Endothelial cell of hepatic sinusoid (primary cell): ENCODE results near the gene SP5.
"Not testable (repeated sequence)": the region's sequence is repeated elsewhere in the genome, so short reads cannot be mapped to it uniquely, and the experiment has no call there.

Experiments
- in situ Hi-C: cut with HindIII; loops from 2 replicates; pipeline ENCODE4 v1.10.0; 2017; ENCODE audit warnings: low sequenced_read_pairs

SP5 gene

DNA sequence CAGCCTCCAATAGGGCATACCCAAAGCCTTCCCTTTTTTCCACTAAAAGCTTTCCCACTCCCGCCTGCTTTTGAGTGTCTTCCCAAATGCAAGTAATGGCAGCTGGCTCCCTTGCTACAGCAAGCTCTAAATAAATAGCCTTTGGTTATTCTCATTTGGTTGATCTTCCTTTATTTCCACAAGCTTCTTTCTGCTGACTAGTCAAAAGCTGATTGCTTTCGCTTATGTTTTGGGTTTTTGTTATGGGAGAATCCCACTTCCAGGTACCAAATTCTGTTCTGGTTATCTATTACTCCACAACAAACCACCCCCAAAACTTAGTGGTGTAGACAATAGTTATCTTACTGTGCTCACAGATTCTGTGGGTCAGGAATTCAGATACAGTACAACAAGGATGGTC is 22.3 kb downstream of the SP5 start:
- in situ Hi-C loops: loop anchor here (10.0 kb wide), 1 partner anchor 57 kb away; no protein-coding TSS in a partner anchor

DNA sequence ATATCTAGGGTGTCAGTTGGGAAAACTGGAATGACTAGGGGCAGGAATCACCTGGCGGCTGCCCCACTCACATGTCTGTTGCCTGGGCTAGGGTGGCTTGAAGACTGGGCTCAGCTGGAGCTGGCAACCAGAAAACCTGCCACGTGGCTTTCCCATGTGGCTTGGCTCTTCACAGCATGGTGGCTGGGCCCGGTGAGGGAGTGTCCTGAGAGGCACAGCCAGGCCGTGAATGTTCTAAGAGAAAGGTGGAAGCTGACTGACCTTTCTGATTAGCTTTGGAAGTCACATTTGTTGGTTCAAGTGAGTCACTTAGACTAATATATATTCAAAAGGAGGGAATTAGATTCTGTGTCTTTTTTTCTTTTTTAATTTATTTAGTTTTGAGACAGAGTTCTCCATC is 22.7 kb downstream of the SP5 start:
- in situ Hi-C loops: loop anchor here (10.0 kb wide), 1 partner anchor 57 kb away; no protein-coding TSS in a partner anchor

DNA sequence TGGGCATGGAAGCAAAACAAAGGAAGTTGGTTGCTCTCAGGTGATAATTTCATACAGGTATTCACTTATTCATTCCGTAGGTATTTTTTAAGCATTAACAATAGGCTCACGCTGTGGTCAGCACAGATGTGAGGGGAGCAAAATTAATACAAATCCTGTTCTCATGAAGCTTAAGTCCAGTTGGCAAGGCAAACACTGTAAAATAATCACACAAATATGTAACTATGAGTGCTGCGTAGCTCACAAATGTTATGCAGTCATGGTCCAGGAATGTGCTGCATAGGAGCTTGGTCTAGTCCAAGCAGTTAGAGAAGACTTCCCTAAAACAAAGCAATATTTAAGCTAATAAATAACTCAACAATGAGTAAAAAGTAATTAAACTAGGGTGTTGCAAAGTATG is 23.9 kb downstream of the SP5 start:
- in situ Hi-C loops: loop anchor here (10.0 kb wide), 1 partner anchor 56 kb away; no protein-coding TSS in a partner anchor

DNA sequence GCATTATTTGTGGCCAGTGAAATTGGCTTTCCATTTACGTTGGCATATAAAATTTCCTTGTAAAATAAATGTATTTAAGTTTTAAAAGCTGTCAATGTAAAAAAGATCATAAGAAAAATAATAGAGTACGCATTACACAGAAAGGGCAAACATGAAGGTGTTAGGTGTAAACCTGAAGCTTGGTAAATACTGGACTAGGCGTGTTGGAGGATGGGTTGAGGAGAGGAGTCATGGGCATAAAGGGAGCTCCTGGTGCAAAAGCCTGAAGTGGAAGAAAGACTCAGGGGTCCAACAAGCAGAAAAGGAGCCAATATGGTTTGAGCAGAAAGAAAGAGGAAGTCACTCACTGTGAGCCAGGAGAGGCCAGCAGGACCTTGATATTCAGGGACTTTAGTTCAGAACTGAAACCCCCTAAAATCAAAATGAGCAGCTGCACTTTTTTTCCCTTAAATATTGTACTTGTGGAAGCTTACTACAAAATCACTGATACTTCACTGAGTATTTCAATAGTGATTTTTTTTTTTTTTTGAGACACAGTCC is 24.4 kb downstream of the SP5 start:
- in situ Hi-C loops: loop anchor here (10.0 kb wide), 1 partner anchor 55 kb away; no protein-coding TSS in a partner anchor

DNA sequence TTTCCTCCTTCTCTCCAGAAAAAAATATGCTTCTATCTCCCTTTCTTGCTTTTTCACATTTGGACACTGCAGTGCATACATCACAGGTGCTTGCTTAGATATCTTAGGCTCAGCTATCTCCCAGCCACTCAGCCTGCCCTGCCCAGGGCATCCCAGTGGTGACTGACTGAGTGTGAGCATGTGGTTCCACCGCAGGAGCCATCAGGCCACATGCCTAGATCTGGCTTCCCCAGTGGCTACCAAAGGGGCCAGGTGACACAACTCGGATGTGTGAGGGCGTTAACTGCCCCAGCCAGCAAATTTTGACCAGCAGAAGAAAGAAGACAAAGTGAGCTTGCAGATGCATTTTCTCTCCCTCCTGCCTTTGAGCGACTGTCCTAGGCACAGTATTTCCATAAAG is 25.5 kb downstream of the SP5 start:
- in situ Hi-C loops: no loop called here

DNA sequence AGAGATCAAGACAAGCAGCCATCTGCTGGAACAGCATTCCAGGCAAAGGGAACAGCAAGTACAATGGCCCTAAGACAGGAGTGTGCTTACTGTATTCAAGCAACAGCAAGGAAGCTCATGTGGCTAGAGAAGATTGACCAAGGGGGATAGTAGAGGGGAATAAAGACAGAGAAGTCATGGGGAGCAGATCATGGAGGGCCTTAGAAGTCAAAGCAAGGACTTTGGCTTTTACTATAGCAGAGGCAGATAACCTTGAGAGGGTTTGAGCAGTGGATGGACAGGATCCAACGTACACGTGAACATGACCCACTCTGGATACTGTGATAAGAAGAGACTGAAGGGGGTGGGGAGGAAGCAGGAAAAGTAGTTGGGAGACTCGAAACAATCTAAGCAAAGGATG is 26.9 kb downstream of the SP5 start:
- in situ Hi-C loops: no loop called here

DNA sequence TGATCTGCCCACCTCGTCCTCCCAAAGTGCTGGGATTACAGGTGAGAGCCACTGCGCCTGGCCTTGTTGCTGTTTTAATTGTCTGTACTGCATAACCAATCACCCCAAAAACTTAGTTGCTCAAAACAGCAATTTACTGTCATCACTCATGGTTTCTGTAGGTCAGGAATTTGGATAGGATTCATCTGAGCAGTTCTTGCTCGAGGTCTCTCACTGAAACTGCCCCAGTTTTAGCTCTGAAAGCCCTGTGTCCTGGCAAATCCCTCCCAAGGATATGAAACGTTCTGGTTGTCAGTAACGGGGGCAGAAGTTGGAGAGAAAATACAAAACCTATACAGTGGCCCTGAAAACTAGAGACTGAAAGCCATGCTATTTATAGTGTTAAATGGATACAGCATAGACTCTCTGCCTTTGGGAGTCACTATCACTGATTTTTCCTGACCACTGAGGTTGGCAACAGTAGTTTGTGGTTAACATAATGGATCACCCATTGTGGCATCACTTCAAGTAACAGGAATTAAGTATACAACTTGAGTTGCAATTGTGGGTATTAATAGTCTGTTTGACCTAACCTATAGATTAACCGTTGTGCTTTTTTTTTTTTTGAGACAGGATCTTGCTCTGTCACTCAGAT is 27.9 kb downstream of the SP5 start:
- in situ Hi-C loops: no loop called here

DNA sequence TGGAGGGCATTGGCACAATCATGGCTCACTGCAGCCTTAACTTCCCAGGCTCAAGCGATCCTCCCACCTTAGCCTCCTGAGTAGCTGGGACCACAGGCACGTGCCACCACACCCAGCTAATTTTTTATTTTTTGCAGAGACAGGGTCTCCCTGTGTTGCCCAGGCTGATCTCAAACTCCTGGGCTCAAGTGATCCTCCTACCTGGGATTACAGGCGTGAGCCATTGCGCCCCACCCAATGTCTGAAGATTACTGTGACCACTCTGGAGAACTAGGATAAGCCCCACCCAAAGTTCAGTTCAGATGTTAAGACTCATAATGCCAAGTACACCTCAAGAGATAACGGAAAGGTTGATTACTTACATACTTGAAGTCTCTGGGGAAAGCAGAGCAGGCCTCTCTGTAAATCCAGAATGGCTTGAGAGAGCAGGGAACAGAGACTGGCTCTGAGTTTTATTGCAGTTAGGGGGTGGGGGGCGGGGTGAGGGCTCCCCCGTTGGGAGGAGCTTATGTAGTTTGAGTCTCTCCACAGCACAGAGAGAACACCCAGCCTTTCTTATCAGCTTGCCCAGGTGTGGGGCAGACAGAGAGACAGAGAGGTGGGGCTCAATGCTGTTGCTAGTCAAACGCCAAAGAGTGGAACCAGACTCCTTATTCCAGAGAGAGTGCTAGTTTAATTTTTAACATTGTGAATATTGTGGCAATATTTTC is 28.5 kb downstream of the SP5 start:
- in situ Hi-C loops: no loop called here

DNA sequence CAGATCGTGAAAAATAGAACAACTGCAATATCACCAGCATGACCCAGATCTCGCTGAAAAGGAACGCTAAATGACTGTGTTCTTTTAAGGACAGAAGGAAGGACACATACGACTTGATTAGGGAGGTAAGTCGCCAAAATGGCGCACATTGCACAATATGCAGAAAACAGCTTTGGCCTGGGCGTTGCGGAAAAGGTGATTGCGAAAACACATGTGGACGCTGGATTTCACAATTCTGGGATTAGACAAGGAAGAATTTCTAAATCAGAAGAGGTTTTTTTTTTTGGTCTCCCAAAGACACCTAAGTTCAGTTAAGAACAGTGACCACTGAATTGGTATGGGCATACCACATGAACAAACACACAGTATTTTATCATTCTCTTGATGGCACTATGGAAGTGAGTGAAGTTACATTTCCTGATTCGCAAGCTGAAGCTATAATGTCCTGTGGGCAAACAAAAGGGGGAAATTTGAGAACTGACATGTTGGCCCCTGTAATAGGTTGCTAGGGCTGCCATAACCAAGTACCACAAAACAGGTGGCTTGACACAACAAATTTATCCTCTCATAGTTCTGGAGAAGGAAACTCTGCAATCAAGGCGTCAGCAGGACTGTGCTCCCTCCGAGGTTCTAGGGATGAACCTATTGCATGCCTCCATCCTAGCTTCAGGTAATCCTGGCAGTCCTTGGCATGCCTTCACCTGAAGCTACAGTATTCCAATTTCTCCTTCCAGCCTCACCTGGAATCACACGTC is 29.3 kb downstream of the SP5 start:
- in situ Hi-C loops: no loop called here

DNA sequence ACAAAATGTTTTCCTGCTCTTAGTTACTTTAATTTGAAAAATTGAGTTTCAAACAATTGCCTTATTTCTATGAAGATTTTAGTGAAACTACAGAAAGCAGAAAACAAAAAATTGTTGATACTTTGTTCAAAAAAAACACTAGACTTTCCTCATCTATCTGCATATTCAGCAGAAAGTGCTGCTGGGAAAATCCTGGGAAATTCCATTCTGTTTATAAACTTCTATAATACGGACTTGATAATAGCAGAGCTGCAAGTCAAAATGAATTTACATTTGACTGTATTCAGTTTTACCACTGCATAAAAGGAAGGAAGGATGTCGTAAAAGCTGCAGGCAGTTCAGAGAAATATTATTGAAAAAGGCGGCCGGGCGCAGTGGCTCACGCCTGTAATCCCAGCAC is 30.2 kb downstream of the SP5 start:
- in situ Hi-C loops: no loop called here

DNA sequence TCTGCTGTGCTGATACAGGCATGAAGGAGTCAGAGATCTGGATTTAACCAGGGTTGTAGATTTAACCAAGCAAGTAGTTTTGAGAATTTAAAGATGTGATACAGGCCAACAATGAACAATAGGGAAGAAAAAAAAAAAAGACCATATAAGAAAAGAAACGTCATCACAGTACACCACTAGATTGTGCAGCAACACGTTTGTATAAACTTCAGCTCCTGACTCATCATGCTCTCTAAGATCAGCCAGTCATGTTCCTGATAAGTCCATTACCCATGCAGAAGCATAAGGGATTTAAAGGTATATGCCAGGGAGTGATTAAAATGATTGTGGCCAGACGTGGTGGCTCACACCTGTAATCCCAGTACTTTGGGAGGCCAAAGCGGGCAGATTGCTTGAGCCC is 32.8 kb downstream of the SP5 start:
- in situ Hi-C loops: no loop called here

DNA sequence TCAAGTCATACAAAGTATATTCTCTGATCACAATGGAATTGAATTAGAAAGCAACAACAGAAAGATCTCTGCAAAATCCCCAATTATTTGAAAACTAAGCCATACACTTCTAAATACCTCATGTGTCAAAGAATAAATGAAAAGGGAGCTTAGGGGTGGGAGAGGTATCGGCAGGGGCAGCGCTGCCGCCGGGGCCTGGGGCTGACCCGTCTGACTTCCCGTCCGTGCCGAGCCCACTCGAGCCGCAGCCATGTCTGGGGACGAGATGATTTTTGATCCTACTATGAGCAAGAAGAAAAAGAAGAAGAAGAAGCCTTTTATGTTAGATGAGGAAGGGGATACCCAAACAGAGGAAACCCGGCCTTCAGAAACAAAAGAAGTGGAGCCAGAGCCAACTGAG is 36.4 kb downstream of the SP5 start:
- in situ Hi-C loops: not testable (repeated sequence)

DNA sequence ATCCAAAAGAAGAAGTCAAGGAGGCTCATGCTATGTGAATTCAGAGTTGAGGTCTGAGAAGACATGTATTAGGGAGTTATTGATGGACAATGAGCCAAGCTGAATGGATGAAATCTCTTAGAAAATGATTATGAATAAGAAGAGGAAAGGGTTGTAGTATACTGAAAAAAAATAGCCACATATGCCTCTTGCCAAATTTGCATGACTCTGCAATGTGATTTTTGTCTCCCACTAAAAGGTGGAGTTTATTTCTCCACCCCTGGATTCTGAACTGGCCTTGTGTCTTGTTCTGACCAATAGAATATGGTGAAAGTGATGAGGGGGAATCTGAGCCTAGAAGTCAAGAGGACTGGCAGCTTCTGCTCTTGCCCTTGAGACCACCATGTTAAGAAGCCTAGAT is 46.4 kb downstream of the SP5 start:
- in situ Hi-C loops: no loop called here

DNA sequence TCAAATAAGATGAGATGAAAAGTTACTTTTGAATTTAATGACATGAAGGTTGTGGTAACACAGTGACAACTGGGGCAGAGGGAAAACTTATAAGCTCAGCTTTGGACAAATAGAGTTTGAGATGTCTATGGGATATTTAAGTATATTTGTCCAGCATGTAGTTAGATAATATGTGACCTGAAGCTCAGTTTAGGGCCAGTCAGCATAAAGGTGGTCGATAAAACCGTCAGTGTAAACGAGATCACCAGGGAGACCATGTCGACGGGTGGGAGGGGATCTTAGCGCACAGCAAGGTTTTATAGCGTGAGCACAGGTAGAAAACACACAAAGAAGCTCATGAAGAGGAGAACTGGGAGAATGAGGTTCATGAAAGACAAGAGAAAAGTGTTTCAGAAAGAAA is 47.6 kb downstream of the SP5 start:
- in situ Hi-C loops: no loop called here

DNA sequence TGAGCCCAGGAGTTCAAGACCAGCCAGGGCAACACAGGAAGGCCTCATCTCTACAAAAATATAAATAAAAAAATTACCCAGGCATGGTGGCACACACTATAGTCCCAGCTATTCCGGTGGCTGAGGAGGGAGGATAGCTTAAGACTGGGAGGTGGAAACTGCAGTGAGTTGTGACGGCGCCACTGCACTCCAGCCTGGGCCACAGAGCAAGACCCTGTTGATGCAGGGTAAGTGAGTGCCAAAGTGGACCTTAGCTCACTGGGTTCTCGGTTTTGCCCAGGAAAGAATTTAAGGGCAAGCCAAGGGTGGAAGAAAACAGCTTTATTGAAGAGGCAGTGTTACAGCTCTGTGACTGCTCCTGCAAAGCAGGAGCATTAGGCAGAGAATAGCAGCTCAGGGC is 48.1 kb downstream of the SP5 start:
- in situ Hi-C loops: no loop called here

DNA sequence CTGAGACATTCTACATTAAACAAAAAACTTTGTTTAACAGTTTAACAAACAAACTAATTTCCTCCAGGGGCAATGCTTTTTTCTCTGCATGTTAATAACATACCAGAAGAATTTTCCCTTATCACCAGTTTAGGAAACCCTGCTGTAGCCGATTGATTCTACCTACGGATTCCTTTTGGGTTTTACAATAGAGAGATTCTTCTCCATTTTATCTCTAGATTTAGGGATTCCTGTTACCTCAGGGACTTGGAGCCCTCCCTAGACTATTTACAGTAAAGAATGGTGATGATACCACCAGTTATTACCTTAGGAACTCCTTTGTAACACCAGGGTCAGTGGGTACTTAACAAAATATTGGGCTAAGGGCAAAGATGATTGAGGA is 49.7 kb downstream of the SP5 start:
- in situ Hi-C loops: no loop called here

DNA sequence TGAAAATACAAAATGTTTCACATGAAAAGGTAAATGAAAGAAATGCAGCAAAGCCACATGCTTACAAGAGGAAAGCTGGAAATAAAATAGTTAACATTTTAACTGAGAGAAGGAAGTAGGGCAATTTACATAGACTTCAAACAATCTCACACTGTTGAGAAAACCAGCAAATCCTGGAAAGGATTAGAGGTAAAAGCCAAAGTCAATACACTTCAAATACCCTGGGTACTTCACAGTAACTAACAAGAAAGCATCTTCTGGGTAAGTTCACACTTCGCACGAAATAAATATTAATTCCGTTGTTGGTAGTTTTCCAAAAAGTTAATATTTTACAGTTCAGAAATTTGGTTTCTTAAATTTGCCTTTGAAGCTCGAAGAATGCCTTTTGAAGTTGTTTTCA is 51.6 kb downstream of the SP5 start:
- in situ Hi-C loops: no loop called here
